Sigmoid colon (tissue), 7 donors: ENCODE results near the gene ECT2L. TPM values are rescaled to one million over a fixed set of nuclear protein-coding genes. Genes with fewer than 3 reads are reported as not detected.

Experiments
- DNase-seq: peaks from one replicate; pipeline ENCODE4 v3.0.0-alpha.2; 2019
- H3K27ac ChIP-seq, 4 donors: fragments of 200-600 bp; sonication (generic); one replicate each; pipeline ENCODE4 v1.5.1; 2016 to 2019; ENCODE audit warnings: mild to moderate bottlenecking in 1 of 4
- H3K27me3 ChIP-seq, 3 donors: fragments of 200-600 bp; sonication (generic); one replicate each; pipeline ENCODE4 v1.5.1; 2019; ENCODE audit warnings: mild to moderate bottlenecking in 1 of 3
- H3K36me3 ChIP-seq, 4 donors: fragments of 200-600 bp; sonication (generic); one replicate each; pipeline ENCODE4 v1.5.1; 2016 to 2019
- H3K4me1 ChIP-seq, 4 donors: fragments of 200-600 bp; sonication (generic); one replicate each; pipeline ENCODE4 v1.5.1; 2017 to 2019
- H3K4me3 ChIP-seq, 4 donors: fragments of 200-600 bp; sonication (generic); one replicate each; pipeline ENCODE4 v1.5.1; 2017 to 2019; ENCODE audit warnings: mild to moderate bottlenecking in 2 of 4, moderate library complexity in 1 of 4
- H3K9me3 ChIP-seq, 4 donors: fragments of 200-600 bp in 3 of 4; sonication (generic) in 3 of 4; one replicate each; pipeline versions ENCODE4 v1.5.1 to v1.6.1; 2013 to 2019
- EP300 ChIP-seq, 4 donors: sonication (generic); formaldehyde crosslinking; IDR thresholded peaks; one replicate each; pipeline ENCODE4 v1.6.1; 2017; ENCODE audit warnings: antibody characterized with exemption in 4 of 4
- POLR2A ChIP-seq, 2 donors: fragments of 450-650 bp; IDR thresholded peaks; one replicate each; pipeline ENCODE4 v1.6.1; 2016; ENCODE audit warnings: antibody characterized with exemption in 2 of 2, mild to moderate bottlenecking in 2 of 2, moderate library complexity in 2 of 2
- POLR2AphosphoS5 ChIP-seq, 4 donors: sonication (generic); formaldehyde crosslinking; IDR thresholded peaks; one replicate each; pipeline ENCODE4 v1.6.1; 2017; ENCODE audit warnings: antibody characterized with exemption in 4 of 4
- WGBS, 2 donors: extraction: QIAGEN DNeasy Blood & Tissue Kit; methylation state at CpG; one replicate each; pipeline ENCODE4 v1.1.7; 2013; 5-methylcytosine and 5-hydroxymethylcytosine counted together
- intact Hi-C: fragments of 100-400 bp; cut with DNase I; formaldehyde crosslinking; loops from one replicate; pipeline ENCODE4 v1.15.1; 2023
- polyA plus RNA-seq, 3 donors: library from polyadenylated mRNA; stranded (reverse); fragments of 200-250 nt; gene quantifications; one replicate each; pipeline ENCODE4 v1.2.3, GENCODE V29; 2013
- total RNA-seq, 4 donors: library from RNA; depleted of rRNA; stranded (reverse); fragments of >200 nt; gene quantifications; one replicate each; pipeline ENCODE4 v1.1.0, GENCODE V29; 2016
- TF ChIP-seq, protein P1 (sequence below), 4 experiments: fragments of 450-650 bp in 3 of 4; fragments of 200-600 bp in 1 of 4; IDR thresholded peaks; one replicate each; pipeline ENCODE4 v1.5.1; 2016 to 2019; ENCODE audit warnings: antibody characterized with exemption in 4 of 4, mild to moderate bottlenecking in 3 of 4, moderate library complexity in 2 of 4
- donor health status: healthy with polysubstance abuse.
- donor health status: Bipolar disorder and iron deficiency.
- donor health status: healthy.

Gene ECT2L
- total and polyA plus RNA-seq, 7 donors = 0.04 TPM; not detected in 6

DNA sequence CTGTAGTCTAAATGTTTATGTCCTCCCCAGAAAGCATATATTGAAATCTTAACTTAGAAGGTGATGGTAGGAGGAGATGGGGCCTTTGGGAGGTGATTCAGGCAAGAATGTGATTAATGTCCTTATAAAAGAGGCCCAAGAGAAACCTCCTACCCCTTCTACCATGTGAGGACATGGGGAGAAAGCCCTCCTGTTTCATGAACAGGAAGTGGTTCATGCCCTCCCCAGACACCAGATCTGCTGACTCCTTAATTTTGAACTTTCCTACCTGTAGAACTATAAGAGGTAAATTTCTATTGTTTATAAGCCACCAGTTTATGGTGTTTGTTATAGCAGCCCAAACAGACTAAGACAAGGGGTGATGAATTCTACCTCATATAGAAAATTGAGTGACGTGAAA lies 8.7 kb upstream of the ECT2L start:
- no peaks in the 10 kb centered on the region for H3K9me3 ChIP-seq
- no peaks in the 10 kb centered on the region for H3K27me3 ChIP-seq
- WGBS, 2 donors = 52 to 94% methylated on average over 1 of the region's 1 CpG
- no peak for DNase-seq
- intact Hi-C loops = no loop called here
- H3K4me1 ChIP-seq = peaks cover 0 to 7% (median 0%) of the 10 kb centered on the region in 4 donors
- H3K36me3 ChIP-seq = peaks cover 0 to 79% (median 9%) of the 10 kb centered on the region in 4 donors
- no peak for TF ChIP-seq POLR2A (IDR thresholded peaks at IDR 0.05)
- TF ChIP-seq EP300 (IDR thresholded peaks at IDR 0.05) = no peak
- TF ChIP-seq, protein P1, sequence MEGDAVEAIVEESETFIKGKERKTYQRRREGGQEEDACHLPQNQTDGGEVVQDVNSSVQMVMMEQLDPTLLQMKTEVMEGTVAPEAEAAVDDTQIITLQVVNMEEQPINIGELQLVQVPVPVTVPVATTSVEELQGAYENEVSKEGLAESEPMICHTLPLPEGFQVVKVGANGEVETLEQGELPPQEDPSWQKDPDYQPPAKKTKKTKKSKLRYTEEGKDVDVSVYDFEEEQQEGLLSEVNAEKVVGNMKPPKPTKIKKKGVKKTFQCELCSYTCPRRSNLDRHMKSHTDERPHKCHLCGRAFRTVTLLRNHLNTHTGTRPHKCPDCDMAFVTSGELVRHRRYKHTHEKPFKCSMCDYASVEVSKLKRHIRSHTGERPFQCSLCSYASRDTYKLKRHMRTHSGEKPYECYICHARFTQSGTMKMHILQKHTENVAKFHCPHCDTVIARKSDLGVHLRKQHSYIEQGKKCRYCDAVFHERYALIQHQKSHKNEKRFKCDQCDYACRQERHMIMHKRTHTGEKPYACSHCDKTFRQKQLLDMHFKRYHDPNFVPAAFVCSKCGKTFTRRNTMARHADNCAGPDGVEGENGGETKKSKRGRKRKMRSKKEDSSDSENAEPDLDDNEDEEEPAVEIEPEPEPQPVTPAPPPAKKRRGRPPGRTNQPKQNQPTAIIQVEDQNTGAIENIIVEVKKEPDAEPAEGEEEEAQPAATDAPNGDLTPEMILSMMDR (IDR thresholded peaks at IDR 0.05) = no peak
- TF ChIP-seq POLR2AphosphoS5 (IDR thresholded peaks at IDR 0.05) = no peak
- H3K27ac ChIP-seq = no peak overlapping the region
- H3K4me3 ChIP-seq = no peak overlapping the region

DNA sequence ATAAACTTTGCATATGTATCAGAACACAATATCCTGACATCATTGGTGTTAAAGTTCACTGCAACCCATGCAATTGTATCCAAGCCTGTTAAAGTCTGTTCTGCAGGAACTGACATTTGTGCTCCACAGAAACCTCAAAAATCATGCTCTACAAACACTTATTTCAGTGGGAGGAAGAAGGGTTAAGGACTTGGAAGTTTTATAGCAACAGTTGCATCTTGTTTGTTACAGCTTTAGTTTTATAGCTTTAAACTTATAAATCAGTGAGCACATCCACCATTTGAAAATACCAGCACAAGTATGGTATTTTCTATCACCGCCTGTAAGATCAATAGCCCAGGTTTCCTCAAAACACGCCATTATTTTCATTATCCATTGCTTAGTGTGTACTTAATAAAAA lies 884 bp downstream of the ECT2L start:
- intact Hi-C loops = no loop called here
- Histone ChIP-seq H3K27me3 (no peaks in the 10 kb centered on the region), H3K4me1 (peaks cover 0 to 19% (median 15%) of the 10 kb centered on the region in 4 donors), H3K36me3 (peaks cover 0 to 13% (median 5%) of the 10 kb centered on the region in 4 donors), H3K27ac (peak overlapping the region in 1 of 4 donors; percentile 81), H3K9me3 (no peaks in the 10 kb centered on the region), H3K4me3 (no peak overlapping the region)
- 82 to 94% methylated on average over 2 of the region's 2 CpGs for WGBS, 2 donors
- DNase-seq = no peak
- TF ChIP-seq, protein P1 (IDR thresholded peaks at IDR 0.05) = no peak
- TF ChIP-seq EP300 (IDR thresholded peaks at IDR 0.05) (no peak), POLR2AphosphoS5 (IDR thresholded peaks at IDR 0.05) (no peak), POLR2A (IDR thresholded peaks at IDR 0.05) (no peak)

DNA sequence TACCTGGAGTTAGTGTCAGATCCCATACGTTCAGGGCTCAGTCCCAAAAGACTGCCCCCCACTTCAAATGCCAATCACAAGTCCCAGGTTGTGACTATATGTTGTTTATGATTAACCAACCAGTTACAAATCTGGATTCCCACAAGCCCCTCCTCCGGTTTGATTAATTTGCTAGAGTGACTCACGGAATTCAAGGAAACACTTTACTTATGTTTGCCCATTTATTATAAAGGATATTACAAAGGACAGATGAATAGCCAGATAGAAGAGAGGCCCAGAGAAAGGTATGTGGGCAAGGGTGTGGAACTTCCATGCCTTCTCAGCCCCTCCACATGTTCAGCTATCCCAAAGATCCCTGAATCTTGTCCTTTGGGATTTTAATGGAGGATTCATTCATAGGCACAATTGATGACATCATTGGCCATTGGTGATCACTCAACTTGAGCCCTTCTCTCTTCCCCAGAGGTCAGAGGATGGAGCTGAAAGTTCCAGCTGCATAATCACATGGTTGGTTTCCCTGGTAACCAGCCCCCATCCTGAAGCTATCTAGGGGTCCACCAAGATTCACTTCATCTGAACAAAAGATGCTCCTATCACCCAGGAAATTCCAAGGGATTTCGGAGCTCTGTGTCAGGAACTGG lies 2.0 kb downstream of the ECT2L start:
- H3K27me3 ChIP-seq = no peaks in the 10 kb centered on the region
- H3K4me1 ChIP-seq = peaks cover 0 to 19% (median 15%) of the 10 kb centered on the region in 4 donors
- no peak for TF ChIP-seq EP300 (IDR thresholded peaks at IDR 0.05)
- TF ChIP-seq, protein P1 (IDR thresholded peaks at IDR 0.05) = no peak
- no peak for TF ChIP-seq POLR2A (IDR thresholded peaks at IDR 0.05)
- TF ChIP-seq POLR2AphosphoS5 (IDR thresholded peaks at IDR 0.05) = no peak
- 74 to 87% methylated on average over 4 of the region's 4 CpGs for whole genome bisulfite sequencing, 2 donors
- no peak overlapping the region for H3K27ac ChIP-seq
- intact Hi-C loops = no loop called here
- H3K36me3 ChIP-seq = peaks cover 0 to 1% (median under 1%) of the 10 kb centered on the region in 4 donors
- no peak for DNase-seq
- no peaks in the 10 kb centered on the region for H3K9me3 ChIP-seq
- H3K4me3 ChIP-seq = no peak overlapping the region

DNA sequence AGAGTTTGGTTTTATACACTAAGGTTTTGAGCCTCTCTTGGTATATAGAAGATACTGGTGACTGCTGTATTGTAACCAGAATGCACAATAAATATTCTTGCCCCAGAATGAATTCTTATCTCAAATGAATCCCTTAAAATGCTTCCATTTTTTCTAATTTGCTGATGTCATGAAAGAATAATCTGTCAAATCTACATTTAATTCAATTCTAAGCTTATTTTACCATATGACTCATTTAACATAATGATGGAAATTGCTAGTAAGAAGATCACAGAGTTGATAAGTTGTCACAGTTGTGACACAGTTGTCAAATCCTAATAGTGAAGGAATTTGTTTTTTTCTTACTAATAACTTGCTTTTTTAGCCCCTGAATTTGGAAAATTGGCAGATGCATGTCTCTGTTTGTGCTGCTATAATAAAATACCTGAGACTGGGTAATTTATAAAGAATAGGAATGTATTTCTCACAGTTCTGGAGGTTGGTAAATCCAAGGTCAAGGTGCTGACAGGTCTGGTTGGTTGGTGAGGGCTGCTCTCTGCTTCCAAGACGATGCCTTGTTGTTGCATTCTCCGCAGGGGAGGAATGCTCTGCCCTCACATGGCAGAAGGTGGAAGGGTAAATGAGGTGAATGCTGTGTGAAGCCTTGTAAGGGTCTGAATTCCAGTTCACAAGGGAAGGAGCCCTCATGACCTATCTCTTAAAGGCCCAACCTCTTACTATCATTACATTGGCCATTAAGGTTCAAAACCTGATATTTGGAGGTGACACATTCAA lies 4.7 kb downstream of the ECT2L start:
- H3K4me3 ChIP-seq = no peak overlapping the region
- intact Hi-C loops = no loop called here
- no peaks in the 10 kb centered on the region for H3K9me3 ChIP-seq
- no peaks in the 10 kb centered on the region for H3K36me3 ChIP-seq
- H3K4me1 ChIP-seq = peaks cover 0 to 30% (median 25%) of the 10 kb centered on the region in 4 donors
- 91 to 94% methylated on average over 2 of the region's 2 CpGs for WGBS, 2 donors
- DNase-seq = no peak
- no peaks in the 10 kb centered on the region for H3K27me3 ChIP-seq
- no peak for TF ChIP-seq POLR2A (IDR thresholded peaks at IDR 0.05)
- TF ChIP-seq POLR2AphosphoS5 (IDR thresholded peaks at IDR 0.05) = no peak
- TF ChIP-seq EP300 (IDR thresholded peaks at IDR 0.05) = no peak
- TF ChIP-seq, protein P1 (IDR thresholded peaks at IDR 0.05) = no peak
- H3K27ac ChIP-seq = no peak overlapping the region
